ENCODE data around the gene KCNIP2.

The KCNIP2 gene

DNA sequence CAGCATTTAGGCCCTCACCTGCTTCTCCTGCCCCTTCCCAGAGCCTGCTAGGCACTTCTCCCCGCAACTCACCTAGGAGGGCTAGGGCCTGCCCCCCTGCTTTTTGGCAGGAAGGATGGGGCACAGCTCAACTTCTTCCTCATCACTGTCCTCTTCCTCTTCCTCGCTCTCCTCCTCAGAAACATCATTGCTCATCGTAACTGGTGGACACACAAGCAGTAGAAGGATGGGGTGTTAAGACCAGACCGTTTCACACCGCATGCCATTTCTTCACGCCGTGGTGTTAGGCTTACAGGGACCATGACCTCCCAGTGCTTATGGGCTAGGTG is 62.0 kb downstream of the KCNIP2 start:
- DNase-seq, result no peak

DNA sequence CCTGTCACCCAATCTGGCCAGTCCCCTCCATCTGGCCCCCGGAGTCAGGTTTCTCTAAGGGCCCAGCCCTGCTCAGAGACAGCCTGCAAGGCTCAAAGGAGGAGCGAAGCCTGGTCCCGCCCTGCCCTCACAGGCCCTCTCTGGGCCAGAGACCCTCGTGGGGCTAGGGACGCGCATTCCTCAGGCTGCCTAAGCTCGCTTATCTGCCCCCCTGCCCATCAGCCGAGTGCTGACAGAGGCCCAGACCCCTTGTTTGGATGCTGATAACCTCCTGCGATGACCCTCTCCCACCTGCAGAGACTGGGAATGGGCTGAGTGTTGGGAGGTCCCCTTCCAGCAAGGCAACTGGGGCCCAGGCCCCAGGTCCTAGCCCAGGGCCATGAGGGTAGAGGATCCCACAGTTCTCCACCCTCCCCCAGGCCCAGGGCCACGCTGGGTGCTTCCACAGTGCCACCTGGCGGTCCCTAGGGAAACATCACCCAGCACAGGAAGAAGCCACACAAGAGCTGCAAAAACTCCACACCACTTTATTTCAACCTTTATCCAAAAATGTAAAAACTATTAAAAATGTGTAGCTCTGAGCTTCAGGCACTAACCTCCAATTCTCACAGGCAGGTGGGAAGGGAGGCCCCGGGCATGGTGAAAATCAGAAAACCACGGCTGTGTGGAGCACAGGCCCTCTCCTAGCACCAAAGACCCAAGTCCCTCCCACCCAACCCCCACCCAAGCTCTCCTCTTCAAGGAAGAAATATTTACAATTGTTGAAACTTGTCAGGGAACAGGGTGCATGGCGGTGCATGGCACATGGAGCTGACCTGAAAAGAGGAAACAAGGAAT is 62.6 kb downstream of the KCNIP2 start:
- peak; percentile 37 for DNase-seq

DNA sequence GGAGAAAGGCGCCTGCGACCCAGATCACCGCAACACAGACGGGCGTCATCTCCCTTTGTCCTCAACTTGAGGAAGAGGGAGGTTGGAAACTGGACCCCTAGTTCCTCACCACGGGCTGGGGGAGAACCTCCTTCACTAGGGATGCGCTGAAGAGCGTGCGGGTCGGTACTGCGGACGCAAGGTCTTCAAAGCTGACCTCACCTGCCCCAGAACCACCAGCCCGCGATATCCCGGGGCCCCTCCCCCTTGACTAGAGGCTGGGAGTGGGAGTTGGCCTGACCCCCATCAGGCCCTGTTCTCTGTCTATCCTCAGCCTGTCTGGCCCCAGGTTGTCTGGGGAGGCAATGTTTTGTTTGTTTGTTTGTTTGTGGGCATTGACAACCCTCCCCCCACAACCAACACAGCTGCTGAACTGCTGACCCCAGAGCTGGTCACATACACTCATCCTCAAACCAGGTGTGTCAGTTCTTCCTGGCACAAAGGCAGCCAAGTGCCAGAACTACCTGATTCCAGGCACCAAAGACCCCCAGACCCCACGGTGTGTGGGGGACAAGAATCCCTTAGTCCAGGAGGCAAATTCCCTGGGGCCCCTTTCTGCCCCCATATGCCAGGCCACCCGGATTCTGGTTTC is 63.3 kb downstream of the KCNIP2 start:
- DNase-seq, result no peak

DNA sequence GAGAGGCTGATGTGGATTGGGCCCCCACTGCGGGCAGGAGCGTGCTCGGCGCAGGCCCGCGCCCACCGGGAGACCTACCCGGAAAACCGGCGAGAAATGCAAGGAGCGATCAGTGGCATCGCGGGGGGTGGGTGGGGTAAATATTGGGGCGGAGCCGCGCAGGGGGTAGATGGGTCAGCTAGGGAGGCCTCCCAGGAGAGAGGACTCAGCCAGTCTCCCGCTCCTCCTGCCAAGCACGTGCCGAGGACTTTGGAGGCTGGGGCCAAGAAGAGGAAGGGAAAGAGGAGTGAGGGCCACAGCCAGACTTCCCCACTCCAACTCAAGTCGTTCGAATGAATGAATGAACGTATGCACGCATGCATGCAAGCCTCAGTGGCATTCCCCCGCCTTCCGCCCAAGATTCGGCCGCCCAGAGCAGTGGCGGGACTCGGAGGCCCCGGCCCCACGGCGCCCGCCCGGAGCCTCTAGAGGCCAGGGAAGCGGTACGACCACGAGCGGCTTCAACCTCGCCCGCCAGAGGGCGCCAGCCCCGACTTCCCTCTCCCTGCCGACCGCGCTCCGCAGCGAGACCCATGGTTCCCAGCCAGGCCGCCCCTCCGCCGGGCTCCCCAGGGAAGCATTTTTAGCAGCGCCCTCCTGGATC is 63.9 kb downstream of the KCNIP2 start:
- DNase-seq, result no peak

DNA sequence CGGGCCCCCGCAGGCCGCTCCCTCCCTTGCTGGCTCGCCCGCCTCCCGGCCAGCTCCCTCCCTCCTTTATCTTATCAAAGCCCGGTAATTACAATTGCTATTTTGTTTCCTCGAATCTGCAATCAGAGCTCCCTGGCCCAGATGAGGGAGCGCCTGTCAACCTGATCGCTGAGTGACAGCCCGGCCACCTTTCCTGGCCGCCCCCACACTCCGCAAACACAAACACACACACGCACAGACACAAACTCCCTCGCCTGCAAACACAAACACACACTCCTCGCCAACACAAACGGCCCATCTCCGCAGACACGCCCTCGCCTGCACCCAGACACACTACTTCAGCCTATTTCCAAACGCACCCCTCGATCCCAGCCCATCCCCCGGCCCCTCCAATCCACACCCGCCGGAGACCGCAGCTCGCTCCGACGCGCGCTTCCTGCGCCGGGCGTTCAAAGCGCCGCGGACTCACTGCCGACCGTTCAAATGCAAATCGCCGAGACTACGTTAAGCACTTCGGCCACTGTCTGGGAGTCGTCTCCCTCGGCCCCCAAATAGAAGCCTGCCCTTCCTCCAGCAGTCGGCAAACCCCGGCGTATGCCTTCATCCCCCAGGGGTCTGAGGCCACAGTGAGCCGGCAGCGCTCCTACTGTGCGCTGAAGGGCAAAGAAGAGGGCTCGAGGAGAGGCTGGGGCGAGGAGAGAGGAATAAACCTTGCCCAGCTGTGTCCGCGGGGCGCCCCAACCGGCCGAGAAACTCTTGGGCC is 64.6 kb downstream of the KCNIP2 start:
- DNase-seq, result no peak

DNA sequence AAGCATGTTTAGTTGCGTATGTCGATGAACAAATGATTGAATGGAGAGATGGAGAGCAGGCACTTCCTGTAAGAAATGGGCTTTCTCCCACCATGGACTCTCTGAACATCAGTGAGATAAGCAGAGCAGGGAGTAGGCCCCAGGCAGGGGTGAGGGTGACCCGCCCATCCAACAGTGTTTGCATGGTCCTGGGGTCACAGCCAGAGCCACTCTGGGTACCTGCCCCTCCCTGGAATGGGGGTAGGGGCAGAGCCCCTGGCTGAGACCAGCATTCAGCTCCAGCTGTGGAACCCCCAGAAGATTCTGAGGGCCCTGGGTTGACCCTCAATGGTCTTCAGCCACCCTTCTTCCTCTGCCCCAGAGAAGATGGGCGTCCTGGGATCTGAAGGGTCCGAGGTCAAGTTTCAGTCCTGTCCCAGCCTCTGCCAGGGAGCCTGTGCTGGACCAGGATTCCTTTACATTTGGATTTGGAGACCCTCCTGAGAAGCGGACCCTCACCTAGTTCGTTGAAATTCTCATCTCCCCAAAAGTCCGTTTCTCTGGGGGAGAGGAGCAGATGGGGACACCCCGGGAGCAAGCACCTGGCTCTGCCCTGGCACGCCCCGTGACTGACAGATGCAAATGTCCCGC is 65.3 kb downstream of the KCNIP2 start:
- no peak for DNase-seq

DNA sequence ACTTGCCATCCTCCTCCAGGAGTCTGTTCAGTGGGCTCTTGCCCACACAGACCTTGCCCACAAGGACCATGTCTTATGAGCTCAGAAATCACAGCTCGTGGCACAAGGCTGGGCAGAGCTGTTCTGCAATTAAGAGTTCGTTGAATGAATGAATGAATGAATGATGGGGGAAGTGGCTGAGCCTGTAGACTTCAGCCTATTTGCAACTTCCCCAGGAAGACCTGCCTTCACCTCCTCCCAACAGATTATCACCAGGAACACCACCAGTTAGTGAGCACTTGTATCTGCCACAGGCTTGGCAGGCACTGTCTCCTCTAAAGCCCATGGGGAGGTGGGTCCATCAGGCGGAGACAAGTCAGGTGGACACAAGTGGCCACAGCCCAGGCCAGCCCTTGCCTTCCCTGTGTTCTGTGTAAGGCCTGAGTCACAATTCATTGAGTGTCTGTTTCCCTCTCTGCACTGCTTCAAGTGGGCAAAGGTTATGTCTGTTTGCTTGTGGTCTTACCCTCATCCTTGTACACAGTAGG is 65.9 kb downstream of the KCNIP2 start:
- no peak for DNase-seq

DNA sequence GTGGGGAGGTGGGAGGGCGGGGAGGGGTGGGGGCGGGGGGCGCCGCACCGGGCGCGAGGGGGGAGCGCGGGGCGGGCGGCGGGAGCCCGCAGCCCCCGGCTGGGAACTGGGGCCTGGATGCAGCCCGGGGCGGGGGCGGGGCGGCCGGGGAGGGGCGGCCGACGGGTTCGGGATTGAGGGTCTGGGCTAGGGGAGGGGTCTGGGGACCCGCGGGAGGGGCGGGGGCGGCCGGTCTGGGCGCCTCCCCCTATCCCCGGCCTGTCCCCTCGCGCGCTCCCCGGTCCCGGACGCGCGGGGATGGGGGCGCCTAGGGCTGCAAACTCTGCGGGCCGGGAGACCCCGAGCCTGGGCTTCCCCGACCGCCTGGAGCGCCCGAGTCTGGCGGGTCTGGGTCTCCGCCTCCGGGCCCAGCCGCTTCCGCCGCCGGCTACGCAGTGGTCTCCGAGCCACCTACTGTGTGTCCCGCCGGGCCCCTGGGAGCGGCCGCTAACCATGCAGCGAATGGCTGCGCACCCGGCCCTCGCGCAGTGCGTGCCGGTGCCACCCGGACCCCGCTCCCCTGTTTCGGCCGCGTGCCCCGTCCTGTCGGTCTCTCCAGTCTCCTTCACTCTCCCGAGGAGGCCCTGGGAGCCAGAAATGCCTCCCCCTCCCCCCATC is 67.3 kb downstream of the KCNIP2 start:
- no peak for DNase-seq

All from GDM1 (cell line).